HCT116 (cell line): ENCODE measurements around the gene C10orf53. TPM values are rescaled to one million over a fixed set of nuclear protein-coding genes. Genes with fewer than 3 reads are reported as not detected.
"Not testable (repeated sequence)": the region's sequence is repeated elsewhere in the genome, so short reads cannot be mapped to it uniquely, and the experiment has no call there.

Experiments
- ATAC-seq: fragments of 200-7000 bp; cut with Tn5 transposase; 2 replicates; pipeline ENCODE4 v1.9.1; 2020; ENCODE audit warnings: mild to moderate bottlenecking, moderate library complexity
- BruUV-seq: library from RNA; stranded (reverse); fragments of 400-500 nt; replicated peaks from 2 replicates; lab custom pipeline; 2021; lab: Mats Ljungman, UMichigan
- CTCF ChIA-PET: fragments of 300-600 bp; sonication (Branson Sonifier 250); formaldehyde crosslinking; loops from one replicate; lab custom pipeline; 2021; ENCODE audit warnings: antibody characterized with exemption; lab: Charles Lee
- POLR2A ChIA-PET: fragments of 300-600, 350-600 bp; sonication (Branson Sonifier 250); formaldehyde crosslinking; loops from one replicate; lab custom pipeline; 2021; ENCODE audit warnings: antibody characterized with exemption; lab: Charles Lee
- RAD21 ChIA-PET, 2 experiments: fragments of 300-600 bp; sonication (Branson Sonifier 250); formaldehyde crosslinking; loops; one replicate each; lab custom pipeline; 2023; ENCODE audit warnings: low total read pairs in 2 of 2; ENCODE audit not compliant: uncharacterized antibody in 2 of 2, unreplicated experiment in 2 of 2, low non-redundant PET in 1 of 2; lab: Charles Lee
- DNase-seq: peaks from one replicate; pipeline ENCODE4 v3.0.0-alpha.2; 2010; ENCODE audit warnings: low read depth, low spot score
- H2AFZ ChIP-seq: fragments of 200-600 bp; shearing (Covaris generic), sonication (generic); 2 replicates; pipeline ENCODE4 v1.6.1; 2017; ENCODE audit warnings: low read depth, mixed run types, mixed read lengths, antibody characterized with exemption, low read length; ENCODE audit not compliant: poor library complexity, severe bottlenecking
- H3K27ac ChIP-seq: 2 replicates; pipeline ENCODE4 v1.5.1; 2012; ENCODE audit warnings: low read depth, low read length
- H3K27me3 ChIP-seq: fragments of 200-600 bp; sonication (generic); 2 replicates; pipeline ENCODE4 v1.6.1; 2016; ENCODE audit warnings: mixed run types, low read length, mixed read lengths; ENCODE audit not compliant: insufficient read depth
- H3K36me3 ChIP-seq, 2 experiments: fragments of 200-500 bp in 1 of 2; fragments of 200-600 bp in 1 of 2; sonication (Bioruptor generic) in 1 of 2; sonication (generic) in 1 of 2; 2 replicates each; pipeline versions ENCODE4 v1.5.1 to v1.6.1; 2014 to 2016; ENCODE audit warnings: low read length in 2 of 2, inconsistent platforms in 1 of 2, mixed read lengths in 1 of 2, mixed run types in 1 of 2; ENCODE audit not compliant: insufficient read depth in 2 of 2, control insufficient read depth in 1 of 2
- H3K4me1 ChIP-seq, 2 experiments: fragments of 200-600 bp in 1 of 2; sonication (generic) in 1 of 2; 2 replicates each; pipeline versions ENCODE4 v1.5.1 to v1.6.1; 2012 to 2017; ENCODE audit warnings: low read length in 2 of 2, inconsistent platforms in 1 of 2, mild to moderate bottlenecking in 1 of 2, mixed read lengths in 1 of 2, mixed run types in 1 of 2, moderate library complexity in 1 of 2; ENCODE audit not compliant: insufficient read depth in 2 of 2, control insufficient read depth in 1 of 2
- H3K4me2 ChIP-seq: fragments of 200-600 bp; sonication (generic); 2 replicates; pipeline ENCODE4 v1.6.1; 2017; ENCODE audit warnings: mixed run types, low read length, mixed read lengths
- H3K4me3 ChIP-seq, 2 experiments: fragments of 200-600 bp in 1 of 2; sonication (generic) in 1 of 2; replicated peaks in 1 of 2; 2 replicates each; pipeline ENCODE4 v1.5.1; 2011 to 2016; ENCODE audit warnings: low read length in 2 of 2, control low read depth in 1 of 2, low read depth in 1 of 2, mild to moderate bottlenecking in 1 of 2, mixed read lengths in 1 of 2, mixed run types in 1 of 2
- H3K79me2 ChIP-seq: fragments of 200-600 bp; sonication (generic); 2 replicates; pipeline ENCODE4 v1.6.1; 2017; ENCODE audit warnings: mild to moderate bottlenecking, mixed run types, low read length, moderate library complexity, mixed read lengths; ENCODE audit not compliant: insufficient read depth
- H3K9ac ChIP-seq: fragments of 200-600 bp; sonication (generic); 2 replicates; pipeline ENCODE4 v1.6.1; 2016; ENCODE audit warnings: low read length, mixed read lengths
- H3K9me2 ChIP-seq: fragments of 200-600 bp; sonication (generic), shearing (Covaris generic); 2 replicates; pipeline ENCODE4 v1.6.1; 2017; ENCODE audit warnings: mixed run types, mild to moderate bottlenecking, moderate library complexity; ENCODE audit not compliant: insufficient read depth
- H3K9me3 ChIP-seq, 2 experiments: fragments of 200-500 bp in 1 of 2; fragments of 200-600 bp in 1 of 2; sonication (Bioruptor generic) in 1 of 2; sonication (generic) in 1 of 2; 2 replicates each; pipeline ENCODE4 v1.6.1; 2014 to 2017; ENCODE audit warnings: low read length in 2 of 2, mixed read lengths in 2 of 2, inconsistent platforms in 1 of 2, low read depth in 1 of 2, mild to moderate bottlenecking in 1 of 2, mixed run types in 1 of 2, moderate library complexity in 1 of 2; ENCODE audit not compliant: control insufficient read depth in 1 of 2, insufficient read depth in 1 of 2
- H4K20me1 ChIP-seq: fragments of 200-600 bp; sonication (generic), shearing (Covaris generic); 2 replicates; pipeline ENCODE4 v1.6.1; 2017; ENCODE audit warnings: mixed run types, mild to moderate bottlenecking, moderate library complexity; ENCODE audit not compliant: insufficient read depth
- CBX3 ChIP-seq: IDR thresholded peaks from 2 replicates; pipeline ENCODE4 v1.6.1; 2012; ENCODE audit warnings: low read depth
- CEBPB ChIP-seq: IDR thresholded peaks from 2 replicates; pipeline ENCODE4 v1.6.1; 2012; ENCODE audit warnings: low read depth
- EZH2 ChIP-seq: fragments of 200-600 bp; sonication (generic); IDR thresholded peaks from 2 replicates; pipeline ENCODE4 v1.6.1; 2017; ENCODE audit warnings: antibody characterized with exemption, mixed run types
- EZH2phosphoT487 ChIP-seq: fragments of 200-600 bp; IDR thresholded peaks from 2 replicates; pipeline ENCODE4 v1.6.1; 2018; ENCODE audit warnings: antibody characterized with exemption, borderline replicate concordance
- FOSL1 ChIP-seq: IDR thresholded peaks from 2 replicates; pipeline ENCODE4 v1.6.1; 2012; ENCODE audit warnings: low read depth
- JUND ChIP-seq: IDR thresholded peaks from 2 replicates; pipeline ENCODE4 v1.6.1; 2012
- POLR2A ChIP-seq: IDR thresholded peaks from 2 replicates; pipeline ENCODE4 v1.7.0; 2011; ENCODE audit warnings: borderline replicate concordance; ENCODE audit not compliant: insufficient read depth, insufficient read length; ENCODE audit errors: extremely low read depth
- SIN3A ChIP-seq: IDR thresholded peaks from 2 replicates; pipeline ENCODE4 v1.6.1; 2012; ENCODE audit warnings: low read depth
- YY1 ChIP-seq: IDR thresholded peaks from 2 replicates; pipeline ENCODE4 v1.6.1; 2011; ENCODE audit warnings: low read length, low read depth, moderate library complexity, mild to moderate bottlenecking; ENCODE audit not compliant: insufficient replicate concordance; ENCODE audit errors: extremely low read depth
- ZFX ChIP-seq: fragments of 450-650 bp; IDR thresholded peaks from 2 replicates; pipeline ENCODE4 v1.6.1; 2017
- ZNF274 ChIP-seq: fragments of 200-500 bp; sonication (Bioruptor generic); IDR thresholded peaks from 2 replicates; pipeline ENCODE4 v1.6.1; 2014; ENCODE audit warnings: mild to moderate bottlenecking, low read depth, low read length, inconsistent platforms
- intact Hi-C: fragments of 100-400 bp; cut with micrococcal nuclease; formaldehyde crosslinking; loops from 2 replicates; pipeline ENCODE4 v1.10.0; 2022
- total RNA-seq: library from RNA; stranded (reverse); gene quantifications from one replicate; pipeline ENCODE4 v1.2.1, GENCODE V29; 2021; ENCODE audit not compliant: unreplicated experiment
- TF ChIP-seq, protein P1 (sequence below): IDR thresholded peaks from 2 replicates; pipeline ENCODE4 v1.6.1; 2011; ENCODE audit warnings: mild to moderate bottlenecking, low read length, moderate library complexity; ENCODE audit not compliant: insufficient replicate concordance; ENCODE audit errors: extremely low read depth

Gene C10orf53
- total RNA-seq, 1 experiment from 2014 or later, result not detected

DNA sequence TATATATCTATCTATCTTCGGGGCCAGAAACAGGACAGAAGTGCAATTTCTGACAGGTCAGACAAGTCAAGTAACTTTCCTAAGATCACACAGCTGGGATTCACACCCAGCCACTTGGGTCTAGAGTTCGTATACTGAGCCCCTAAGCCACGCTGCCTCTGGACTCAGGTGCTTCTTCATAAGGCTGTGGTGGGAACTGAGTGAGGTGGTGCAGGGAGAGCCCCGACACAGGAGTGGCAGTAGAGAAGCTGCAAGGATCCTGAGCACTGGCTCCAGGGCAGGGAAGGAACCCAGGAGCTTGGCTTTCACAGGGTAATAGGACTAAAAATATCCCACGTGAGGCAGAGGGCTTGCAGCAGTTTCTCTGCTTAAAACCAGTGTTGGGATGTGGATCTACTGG is 33.8 kb downstream of the C10orf53 start:
- CTCF ChIA-PET, result no interaction called here

DNA sequence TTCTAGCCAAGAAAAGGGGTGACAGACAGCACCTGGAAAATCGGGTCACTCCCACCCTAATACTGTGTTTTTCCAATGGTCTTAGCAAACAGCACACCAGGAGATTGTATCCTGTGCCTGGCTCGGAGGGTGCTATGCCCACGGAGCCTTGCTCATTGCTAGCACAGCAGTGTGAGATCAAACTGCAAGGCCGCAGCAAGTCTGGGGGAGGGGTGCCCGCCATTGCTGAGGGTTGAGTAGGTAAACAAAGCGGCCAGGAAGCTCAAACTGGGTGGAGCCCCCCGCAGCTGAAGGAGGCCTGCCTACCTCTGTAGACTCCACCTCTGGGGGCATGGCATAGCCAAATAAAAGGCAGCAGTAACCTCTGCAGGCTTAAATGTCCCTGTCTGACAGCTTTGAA is 35.7 kb downstream of the C10orf53 start:
- CTCF ChIA-PET, H4K20me1 ChIP-seq, H3K9me3 ChIP-seq, intact Hi-C loops, H3K4me3 ChIP-seq, H3K4me1 ChIP-seq, H3K27me3 ChIP-seq, H3K79me2 ChIP-seq, H3K9ac ChIP-seq, ATAC-seq, H3K4me2 ChIP-seq, H3K27ac ChIP-seq, H3K9me2 ChIP-seq, H3K36me3 ChIP-seq, POLR2A ChIA-PET, RAD21 ChIA-PET, H2AFZ ChIP-seq, DNase-seq, BruUV-seq: not testable (repeated sequence)

More for the DNA sequence above, 33.8 kb downstream of the C10orf53 start:
- Histone ChIP-seq H2AFZ (no peak overlapping the region), H3K4me1 (no peaks in the 10 kb centered on the region), H3K27ac (no peak overlapping the region), H3K79me2 (no peaks in the 10 kb centered on the region)
- no TSS peak for BruUV-seq
- no peak for DNase-seq
- no peak for ATAC-seq
- TF ChIP-seq JUND, result no peak
- no peak for TF ChIP-seq SIN3A
- no peak for TF ChIP-seq ZNF274
- TF ChIP-seq, protein P1, sequence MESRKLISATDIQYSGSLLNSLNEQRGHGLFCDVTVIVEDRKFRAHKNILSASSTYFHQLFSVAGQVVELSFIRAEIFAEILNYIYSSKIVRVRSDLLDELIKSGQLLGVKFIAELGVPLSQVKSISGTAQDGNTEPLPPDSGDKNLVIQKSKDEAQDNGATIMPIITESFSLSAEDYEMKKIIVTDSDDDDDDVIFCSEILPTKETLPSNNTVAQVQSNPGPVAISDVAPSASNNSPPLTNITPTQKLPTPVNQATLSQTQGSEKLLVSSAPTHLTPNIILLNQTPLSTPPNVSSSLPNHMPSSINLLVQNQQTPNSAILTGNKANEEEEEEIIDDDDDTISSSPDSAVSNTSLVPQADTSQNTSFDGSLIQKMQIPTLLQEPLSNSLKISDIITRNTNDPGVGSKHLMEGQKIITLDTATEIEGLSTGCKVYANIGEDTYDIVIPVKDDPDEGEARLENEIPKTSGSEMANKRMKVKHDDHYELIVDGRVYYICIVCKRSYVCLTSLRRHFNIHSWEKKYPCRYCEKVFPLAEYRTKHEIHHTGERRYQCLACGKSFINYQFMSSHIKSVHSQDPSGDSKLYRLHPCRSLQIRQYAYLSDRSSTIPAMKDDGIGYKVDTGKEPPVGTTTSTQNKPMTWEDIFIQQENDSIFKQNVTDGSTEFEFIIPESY, result no peak
- TF ChIP-seq CEBPB, result no peak
- TF ChIP-seq ZFX, result no peak
- TF ChIP-seq EZH2, result no peak
- TF ChIP-seq CBX3, result no peak
- TF ChIP-seq FOSL1, result no peak
- TF ChIP-seq POLR2A, result no peak
- no peak for TF ChIP-seq YY1
- no peak for TF ChIP-seq EZH2phosphoT487
- TF ChIP-seq, all 23 proteins: peak for 0
- Histone ChIP-seq H4K20me1 (no peaks in the 10 kb centered on the region), H3K9me2 (no peaks in the 10 kb centered on the region), H3K9me3 (no peaks in the 10 kb centered on the region), H3K4me2 (no peak overlapping the region), H3K27me3 (peaks cover 4% of the 10 kb centered on the region; the same call in 1 of the 2 replicates), H3K9ac (no peak overlapping the region), H3K4me3 (no peak overlapping the region), H3K36me3 (no peaks in the 10 kb centered on the region)
- POLR2A ChIA-PET, result no interaction called here
- intact Hi-C loops, result no loop called here
- RAD21 ChIA-PET, result no interaction called here
